Activated T-cell treated with anti-CD3 and anti-CD28 coated beads for 24 hours (primary cell): ENCODE results near the gene C1QTNF9B.
"Not testable (repeated sequence)": the region's sequence is repeated elsewhere in the genome, so short reads cannot be mapped to it uniquely, and the experiment has no call there.

ENCODE experiments used
- DNase-seq: peaks from one replicate; pipeline ENCODE4 v3.0.0-alpha.2; 2020; ENCODE audit warnings: low read depth

Gene C1QTNF9B

DNA sequence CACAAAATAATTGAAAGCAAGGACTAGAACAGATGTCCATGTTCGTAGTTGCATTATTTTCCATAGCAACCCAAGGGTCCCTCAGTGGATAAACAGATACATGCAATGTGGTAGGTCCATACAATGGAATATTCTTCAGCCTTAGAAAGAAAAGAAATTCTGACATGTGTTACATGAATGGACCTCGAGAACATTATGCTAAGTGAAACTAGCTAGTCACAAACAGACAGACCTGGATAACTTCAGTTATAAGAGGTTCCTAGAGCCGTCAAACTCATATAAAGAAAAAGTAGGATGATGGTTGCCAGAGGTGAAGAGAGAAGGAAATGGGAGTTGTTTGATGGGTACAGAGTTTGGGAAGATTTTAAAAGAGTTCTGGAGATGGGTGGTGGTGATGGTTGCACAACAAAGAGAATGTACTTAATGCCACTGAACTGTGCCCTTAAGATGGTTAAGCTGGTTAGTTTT is at the start of gene C1QTNF9B:
Gene C1QTNF9B, minus strand, starts transcription at position 51 of the 468 bp plus-strand sequence.
- not testable (repeated sequence) for DNase-seq

DNA sequence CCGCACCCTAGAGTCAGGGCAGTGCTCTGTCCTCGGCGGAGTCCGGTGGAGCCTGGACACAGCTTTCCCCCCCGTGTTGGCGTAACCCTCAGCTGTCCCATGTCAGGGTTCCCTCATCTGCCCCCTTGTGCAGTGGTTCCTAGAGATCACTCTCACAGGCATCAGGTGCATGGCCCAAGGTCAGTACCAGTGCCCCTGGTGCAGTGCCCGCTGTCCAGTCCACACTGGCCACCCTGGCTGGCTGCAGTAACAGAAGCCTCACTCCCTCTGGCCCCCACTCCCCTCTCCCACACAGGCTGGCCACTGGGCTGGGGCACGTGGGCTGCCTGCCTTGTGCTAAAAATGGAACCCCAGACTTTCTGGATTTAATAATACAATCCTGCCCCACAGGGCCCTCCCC is 49.6 kb upstream of the C1QTNF9B start:
- no peak for DNase-seq

DNA sequence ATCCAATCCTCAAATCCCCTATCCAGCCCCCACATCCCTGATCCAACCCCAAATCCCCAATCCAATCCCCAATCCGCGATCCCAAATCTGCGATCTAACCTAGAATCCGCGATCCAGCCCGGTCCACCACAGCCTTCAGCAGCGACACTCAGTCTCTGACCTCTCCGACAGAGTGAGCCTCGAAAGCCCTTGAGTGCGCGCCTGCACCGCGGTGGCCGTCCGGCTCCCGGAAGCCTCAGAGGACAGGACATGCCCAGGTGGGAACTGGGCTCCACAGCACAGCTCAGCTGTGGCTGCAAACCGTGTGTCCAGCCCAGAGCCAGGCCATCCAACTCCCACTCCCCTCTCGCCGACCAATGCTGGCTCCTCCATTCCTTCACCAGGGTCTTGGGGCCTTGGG is 48.8 kb upstream of the C1QTNF9B start:
- no peak for DNase-seq

DNA sequence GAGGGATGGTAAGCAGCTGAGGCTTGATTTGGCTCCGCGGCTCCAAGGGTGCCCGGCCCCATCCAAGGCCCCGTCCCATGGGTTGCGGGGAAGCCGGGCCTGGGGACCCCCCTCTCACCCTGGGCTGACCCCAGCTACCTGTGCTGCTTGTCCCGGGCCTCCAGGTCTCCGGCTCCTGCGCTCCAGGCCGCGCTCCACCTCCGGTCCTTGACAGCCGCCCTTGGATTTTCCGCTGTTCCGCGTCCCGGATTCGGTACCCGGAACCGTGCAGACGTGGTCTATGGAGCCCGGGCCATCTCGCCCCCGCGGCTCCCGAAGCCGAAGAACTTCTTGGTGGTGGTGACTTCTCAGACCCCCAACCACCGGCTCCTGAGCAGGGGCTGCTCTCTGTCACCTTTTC is 48.3 kb upstream of the C1QTNF9B start:
- no peak for DNase-seq

DNA sequence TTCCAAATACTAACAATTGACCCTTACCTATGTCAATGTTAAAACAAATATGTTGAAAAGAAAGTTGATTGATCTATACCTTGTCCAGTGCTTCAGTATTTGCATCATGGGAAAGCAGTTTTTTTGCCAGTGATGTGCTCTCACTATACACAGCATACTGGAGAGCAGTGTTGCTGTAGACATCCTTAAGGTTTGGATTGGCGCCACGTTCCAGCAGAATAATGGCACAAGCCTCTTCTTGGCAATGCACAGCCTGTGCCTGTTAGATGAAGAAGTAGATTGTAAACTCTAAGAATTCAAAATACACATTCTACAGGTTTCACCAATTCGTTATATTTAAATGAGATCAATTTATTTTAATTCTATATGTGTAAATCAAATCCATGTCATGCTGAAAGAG is 43.9 kb upstream of the C1QTNF9B start:
- DNase-seq, result no peak

DNA sequence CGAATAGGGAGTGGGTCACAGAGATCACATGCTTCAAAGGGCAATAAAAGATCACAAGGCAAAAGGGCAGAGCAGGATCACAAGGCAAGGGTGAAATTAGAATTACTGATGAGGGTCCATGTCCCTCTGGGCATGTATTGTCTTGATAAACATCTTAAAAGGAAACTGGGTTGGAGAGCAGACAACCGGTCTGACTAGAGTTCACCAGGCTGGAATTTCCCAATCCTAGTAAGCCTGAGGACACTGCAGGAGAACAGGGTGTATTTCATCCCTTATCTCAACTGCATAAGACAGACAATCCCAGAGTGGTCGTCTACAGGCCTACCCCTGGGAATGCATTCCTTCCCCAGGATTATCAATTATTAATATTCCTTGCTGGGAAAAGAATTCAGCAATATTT is 42.4 kb upstream of the C1QTNF9B start:
- DNase-seq, result not testable (repeated sequence)

DNA sequence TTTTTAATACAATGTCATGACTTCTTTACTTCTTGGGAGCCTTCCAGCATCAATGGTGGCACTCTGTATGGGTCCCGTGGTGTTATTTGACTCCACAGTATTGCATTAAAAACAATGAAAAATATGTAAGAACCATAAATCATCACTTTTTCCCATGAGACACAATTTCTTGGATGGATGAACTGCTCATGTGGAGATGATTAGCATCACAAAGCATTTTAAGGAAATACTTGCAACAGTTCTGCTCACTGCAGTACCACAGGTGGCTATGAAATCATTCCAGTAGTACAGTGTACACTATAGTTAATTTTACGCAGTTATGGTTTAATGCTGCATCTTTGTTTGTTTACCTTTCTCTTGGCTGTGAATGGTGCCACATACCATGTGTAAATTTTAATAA is 37.2 kb upstream of the C1QTNF9B start:
- no peak for DNase-seq

DNA sequence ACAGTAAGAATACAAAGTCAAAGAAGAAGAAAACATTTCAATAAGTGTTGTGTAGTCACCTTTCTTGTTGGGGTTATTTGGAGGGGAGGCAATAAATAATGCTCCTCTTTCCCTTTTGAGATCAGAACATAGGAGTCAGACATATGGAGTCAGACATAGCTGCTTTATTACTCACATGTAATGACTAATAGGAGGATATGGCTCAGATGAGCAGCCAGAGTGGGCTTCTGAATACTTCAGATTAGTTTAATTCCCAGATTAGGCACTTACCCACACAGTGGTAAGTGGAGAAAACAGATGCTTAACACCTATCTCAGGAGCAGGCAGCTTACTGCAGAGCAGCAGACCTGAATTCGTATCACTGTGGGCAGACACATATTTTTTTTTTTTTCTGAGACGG is 31.7 kb upstream of the C1QTNF9B start:
- DNase-seq, result no peak

DNA sequence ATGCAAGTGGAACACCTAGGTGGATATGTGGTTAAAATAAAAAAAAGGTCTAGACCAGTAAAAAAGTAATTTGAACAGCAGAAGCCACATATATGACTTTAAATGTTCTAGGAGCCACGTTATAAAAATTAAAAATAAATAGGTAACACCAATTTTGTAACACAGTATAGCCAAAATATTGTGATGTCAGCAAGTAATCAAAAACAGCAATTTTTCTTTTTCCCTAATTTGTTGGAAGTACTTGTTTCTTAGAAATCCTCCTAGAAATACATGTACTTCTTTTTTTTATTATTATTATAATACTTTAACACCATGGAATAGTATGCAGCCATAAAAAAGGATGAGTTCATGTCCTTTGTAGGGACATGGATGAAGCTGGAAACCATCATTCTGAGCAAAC is 25.7 kb upstream of the C1QTNF9B start:
- no peak for DNase-seq

DNA sequence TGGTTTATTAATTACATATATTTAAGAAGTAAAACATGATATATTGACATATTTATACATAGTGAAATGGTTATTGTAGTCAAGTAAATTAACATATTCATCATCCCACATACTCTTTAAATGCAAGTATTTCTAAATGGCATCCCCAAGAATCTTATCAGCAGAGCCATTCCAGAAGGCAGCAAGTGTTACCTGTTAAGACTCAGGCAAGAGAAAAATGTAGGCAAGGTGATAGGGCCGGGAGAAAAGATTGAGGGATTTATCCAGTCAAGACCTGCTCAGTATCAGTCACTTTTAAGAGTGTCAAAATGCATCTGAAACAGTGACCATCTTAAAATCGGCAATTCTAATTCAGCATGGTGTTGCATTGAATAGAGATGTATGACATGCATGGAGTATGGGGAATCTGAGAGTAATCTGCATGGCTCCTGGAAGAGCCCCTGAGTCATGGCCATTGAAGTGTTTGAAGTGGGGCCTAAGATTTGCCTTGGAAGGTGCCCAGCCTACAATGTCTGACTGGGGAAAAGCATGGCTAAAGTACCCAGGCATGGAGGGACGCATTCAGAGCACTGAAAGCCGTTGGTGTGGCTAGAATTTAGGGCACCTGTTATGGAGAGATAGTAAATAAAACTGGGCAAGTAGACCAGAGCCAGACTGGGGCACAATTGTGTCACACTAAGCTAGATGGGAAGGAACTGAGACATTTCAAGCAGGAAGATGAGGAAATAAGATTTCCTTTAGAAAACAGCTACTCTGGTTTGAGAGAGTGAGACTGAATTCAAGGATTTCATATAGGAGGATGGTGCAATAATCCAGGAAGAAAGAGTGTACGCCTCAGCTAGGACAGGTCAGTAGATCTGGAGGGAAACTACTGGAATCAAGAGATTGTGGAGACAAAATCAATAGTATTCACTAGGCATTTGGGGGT is 25.0 kb upstream of the C1QTNF9B start:
- DNase-seq, result no peak

DNA sequence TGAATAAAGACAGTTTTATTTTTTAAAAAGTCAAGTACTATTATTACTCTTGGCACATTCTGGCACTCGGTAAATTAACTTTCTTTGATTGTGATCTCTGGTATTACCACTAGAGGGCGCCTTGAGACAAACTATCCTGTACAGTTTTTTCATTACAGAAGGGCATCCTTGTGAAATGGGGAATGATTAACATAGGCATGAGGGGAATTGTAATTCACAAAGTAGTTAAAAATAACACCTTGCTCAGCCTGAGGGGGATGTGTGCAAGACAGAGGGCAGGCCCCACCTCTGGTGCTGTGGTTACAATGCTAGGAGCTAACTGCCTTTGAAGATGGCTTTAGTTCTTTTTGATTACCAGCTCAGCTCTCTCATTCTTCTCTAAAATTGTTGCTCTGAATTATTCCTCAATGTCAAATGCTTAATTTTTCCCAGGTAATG is 24.2 kb upstream of the C1QTNF9B start:
- no peak for DNase-seq

DNA sequence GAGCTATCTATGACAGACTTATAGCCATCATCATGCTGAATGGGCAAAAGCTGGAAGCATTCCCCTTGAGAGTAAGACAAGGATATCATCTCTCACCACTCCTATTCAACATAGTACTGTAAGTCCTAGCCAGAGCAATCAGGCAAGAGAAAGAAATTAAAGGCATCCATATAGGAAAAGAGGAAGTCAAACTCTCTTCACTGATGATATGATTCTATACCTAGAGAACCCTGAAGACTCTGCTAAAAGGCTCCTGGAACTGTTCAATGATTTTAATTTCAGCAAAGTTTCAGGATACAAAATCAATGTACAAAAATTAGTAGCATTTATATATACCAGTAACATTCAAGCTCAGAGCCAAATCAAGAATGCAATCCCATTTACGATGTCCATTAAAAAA is 21.7 kb upstream of the C1QTNF9B start:
- DNase-seq, result no peak

DNA sequence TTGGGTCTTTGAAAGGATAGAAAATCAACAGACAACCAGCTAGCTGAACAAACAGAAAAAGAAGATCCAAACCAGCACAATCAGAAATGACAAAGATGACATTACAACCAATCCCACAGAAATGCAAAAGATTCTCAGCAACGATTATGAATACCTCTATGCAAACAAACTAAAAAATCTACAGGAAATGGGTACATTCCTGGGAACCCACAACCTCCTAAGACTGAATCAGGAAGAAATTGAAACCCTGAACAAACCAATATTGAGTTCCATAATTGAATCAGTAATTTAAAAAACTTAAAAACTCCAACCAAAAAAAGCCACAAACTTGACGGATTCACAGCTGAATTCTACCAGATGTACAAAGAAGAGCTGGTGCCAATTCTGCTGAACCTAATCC is 20.9 kb upstream of the C1QTNF9B start:
- DNase-seq, result no peak

DNA sequence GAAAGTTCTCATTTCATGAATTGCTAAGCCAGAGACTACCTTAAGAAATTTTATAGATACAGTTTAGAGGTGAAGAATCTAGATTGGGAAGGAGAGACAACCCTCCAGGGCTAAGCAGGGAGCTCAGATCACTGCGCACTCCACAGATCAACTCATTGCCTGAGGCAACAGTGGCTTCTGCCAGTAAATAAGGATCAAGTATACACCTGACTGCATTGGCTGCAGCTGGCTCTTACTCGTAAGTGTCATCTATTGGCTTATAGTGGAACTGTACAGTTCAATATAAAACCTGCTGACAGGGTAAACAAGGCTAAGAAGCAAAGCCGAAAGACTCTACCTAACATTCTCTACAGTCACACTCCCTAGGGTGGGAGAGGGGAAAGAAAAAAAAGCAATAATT is 18.0 kb upstream of the C1QTNF9B start:
- DNase-seq, result no peak

DNA sequence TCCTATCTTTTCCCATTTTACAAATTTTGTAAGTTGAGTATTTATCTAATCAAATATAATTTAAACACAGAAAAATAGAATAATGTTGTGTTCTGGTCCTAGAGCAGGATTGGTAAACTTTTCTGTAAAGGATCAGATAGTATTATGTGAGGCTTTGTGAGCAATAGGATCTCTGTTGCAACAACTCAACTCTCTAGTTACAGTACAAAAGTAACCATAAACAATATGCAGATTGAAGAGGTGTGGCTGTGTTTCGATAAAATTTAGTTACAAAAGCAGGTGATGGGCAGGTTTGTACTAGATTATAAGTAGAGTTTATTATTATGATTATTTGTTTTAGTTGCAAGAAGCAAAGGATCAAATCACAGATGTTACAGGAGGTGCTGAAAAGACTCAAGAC is 15.2 kb upstream of the C1QTNF9B start:
- DNase-seq, result no peak

DNA sequence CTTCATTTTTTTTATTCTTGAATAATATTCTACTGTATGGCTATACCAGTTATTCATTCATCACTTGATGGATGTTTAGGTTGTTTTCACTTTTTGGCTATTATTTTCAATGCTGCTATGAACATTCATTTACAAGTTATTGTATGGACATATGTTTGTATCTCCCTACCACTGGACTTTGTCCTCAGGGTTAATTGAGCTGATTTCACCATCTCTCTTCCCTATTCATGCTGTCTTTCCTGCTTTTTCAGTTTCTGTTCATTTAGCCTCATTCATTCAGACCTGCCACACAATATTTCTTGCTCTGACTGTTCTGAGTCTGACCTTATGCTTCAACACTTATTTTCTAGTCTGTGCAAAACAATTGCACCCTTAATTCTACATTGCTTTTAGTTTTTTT is 12.3 kb upstream of the C1QTNF9B start:
- no peak for DNase-seq

DNA sequence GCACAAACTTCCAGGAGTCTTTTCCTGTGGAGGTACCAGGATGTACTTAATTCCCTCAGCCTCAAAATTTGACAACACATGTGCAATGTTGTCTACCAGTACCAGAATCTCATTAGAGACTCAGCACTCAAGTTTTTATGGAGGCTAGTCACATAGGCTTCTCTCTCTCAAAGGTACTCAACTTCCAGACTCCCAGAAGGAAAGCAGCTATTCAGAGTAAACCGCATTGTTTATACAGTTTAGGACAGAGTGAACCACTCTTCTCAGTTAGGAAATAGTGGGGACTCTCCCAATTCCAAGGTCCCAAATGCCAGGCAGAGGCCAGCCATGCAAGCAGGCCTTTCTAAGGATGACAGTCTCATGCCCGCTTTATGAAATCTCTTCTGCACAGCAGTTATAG is 8.5 kb upstream of the C1QTNF9B start:
- no peak for DNase-seq

DNA sequence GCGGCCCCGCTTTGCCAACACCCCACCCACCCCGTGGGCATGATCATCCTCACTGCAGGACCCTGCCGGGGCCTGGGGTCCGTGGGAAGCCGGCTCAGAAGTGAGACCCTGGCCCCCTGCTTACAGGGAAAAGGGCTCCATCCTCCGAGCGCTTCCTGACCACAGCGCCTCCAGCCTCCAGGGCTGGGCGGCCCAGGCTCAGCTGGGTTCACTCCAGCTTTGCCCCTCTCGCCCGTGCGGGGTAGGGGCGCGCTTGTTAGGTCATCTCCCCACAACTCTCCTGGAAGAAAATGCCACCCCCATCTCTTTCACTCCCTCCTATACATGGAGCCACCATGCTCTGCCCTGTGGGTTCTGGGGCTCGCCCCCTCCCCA is 6.6 kb upstream of the C1QTNF9B start:
- DNase-seq, result no peak

DNA sequence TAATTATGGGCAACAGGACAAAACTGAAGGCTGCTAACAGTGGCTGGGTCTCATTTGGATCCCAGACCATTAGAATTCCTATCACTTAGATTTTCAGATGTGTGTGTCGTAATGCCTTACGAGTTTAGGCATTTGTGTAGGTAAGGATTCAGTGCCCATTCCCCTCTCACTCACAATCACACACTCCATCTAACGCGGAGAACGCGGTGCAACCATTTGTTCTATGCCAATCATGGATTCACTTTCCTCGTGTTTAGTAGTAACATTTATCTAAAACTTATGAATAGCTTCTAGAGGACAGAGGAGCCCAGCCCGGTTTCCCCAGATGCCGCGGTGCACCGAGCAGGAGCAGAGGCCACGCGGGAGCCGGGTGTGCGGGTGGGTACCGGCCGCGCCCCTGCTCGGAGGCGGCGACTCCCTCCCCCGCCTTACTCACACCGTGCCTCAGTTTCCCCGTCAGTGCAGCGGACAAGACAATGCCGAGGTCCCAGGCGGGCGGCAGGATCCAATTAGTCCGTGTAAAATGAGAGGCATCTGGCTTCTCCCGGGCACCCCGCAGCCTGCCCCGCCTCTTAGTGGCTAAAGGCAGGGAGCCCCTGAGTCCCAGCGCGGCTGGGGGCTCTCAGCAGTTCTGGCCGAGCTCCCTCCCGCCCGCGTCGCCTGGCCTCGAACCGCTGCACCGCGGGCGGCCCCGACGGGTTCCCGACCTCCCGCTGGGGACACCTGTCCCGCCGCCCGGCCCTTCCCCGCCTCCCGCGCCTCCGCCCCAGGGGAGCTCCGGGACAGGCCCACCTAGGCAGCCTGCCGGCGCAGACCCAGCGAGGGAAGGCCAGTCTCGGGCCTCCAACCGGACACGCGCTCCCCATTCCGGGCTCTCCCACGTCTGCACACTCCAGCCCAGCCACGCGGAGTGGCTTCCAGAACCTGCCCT is 5.9 kb upstream of the C1QTNF9B start:
- no peak for DNase-seq

DNA sequence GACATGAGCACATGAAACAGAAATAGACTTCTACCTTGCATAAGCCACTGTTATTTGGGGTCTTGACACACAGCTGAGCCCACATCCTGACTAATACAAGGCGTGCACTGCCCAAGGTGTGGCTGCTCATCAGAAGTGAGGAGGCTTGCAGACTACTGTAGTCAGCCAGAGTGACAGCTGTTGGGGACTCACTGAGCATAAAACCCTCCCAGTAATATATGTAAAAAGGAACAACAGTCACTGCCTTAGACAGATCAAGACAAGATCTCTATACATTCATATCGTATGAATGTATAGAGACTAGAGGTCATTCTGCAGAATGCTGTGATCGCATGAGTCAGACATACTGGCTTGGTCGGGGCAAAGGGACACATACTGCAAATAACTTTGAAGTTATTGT is 4.1 kb upstream of the C1QTNF9B start:
- DNase-seq, result no peak

DNA sequence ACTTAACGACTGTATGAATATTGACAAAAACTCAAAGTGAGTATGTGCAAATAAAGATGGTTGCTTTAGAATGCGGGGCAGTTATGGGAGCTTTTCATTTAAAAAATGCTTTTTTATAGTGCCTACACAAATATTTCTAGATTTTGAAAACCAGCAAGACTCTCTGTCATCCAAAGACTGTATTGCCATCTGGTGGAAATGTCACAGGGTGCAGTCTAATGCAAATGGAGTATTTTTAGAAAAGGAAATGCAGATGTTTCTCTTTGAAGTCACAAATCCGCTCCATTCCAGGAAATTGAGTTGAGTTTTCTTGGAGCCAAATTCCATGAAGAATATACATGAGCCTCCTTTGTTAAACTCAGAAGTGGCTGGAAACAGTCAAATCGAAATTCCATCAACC is 2.3 kb upstream of the C1QTNF9B start:
- DNase-seq, result no peak

DNA sequence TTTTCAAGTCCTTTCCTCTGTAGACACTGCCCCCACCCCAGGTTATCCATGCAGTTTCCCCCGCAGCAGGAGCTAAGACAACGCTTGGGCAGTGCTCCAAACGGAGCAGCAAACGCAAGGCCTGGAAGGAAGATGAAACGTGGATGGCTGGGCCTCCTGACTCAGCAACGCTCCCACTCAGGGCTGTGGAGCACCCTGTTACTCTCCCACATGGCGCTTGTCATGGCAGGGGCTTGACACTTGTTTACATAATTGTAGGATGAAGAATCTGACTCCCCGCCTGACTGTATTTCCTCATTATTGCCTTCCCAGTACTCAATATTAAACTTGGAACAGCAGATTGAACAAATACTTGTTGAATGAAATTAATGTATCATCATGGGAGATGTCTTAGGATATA is 799 bp upstream of the C1QTNF9B start:
- no peak for DNase-seq

DNA sequence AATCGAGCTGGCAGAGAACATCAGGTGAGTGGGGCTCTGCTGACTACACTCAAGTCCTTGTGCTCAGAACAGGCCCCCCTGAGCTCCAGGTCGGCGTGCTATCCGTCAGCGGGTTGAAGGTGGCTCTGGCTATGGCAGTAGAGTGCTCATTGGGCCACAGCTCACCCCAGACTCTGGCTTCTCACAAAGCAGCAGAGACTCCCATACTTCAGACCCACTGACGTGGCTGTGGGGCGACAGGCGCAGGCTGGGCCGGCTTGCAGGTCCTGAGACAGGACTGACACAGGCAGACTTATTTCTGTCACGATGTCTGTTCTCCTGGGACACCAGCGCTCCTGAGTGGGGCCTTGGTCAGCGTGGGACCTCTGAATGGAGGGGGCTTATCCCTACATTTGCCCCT is 2.6 kb downstream of the C1QTNF9B start:
- DNase-seq, result not testable (repeated sequence)
